GM21367 (cell line): Measurements from ENCODE around the gene CHMP2A.

Experiments
- ATAC-seq: cut with Tn5 transposase; IDR thresholded peaks from one replicate; pipeline ENCODE4 v1.9.1; 2021; ENCODE audit not compliant: unreplicated experiment

Gene CHMP2A

DNA sequence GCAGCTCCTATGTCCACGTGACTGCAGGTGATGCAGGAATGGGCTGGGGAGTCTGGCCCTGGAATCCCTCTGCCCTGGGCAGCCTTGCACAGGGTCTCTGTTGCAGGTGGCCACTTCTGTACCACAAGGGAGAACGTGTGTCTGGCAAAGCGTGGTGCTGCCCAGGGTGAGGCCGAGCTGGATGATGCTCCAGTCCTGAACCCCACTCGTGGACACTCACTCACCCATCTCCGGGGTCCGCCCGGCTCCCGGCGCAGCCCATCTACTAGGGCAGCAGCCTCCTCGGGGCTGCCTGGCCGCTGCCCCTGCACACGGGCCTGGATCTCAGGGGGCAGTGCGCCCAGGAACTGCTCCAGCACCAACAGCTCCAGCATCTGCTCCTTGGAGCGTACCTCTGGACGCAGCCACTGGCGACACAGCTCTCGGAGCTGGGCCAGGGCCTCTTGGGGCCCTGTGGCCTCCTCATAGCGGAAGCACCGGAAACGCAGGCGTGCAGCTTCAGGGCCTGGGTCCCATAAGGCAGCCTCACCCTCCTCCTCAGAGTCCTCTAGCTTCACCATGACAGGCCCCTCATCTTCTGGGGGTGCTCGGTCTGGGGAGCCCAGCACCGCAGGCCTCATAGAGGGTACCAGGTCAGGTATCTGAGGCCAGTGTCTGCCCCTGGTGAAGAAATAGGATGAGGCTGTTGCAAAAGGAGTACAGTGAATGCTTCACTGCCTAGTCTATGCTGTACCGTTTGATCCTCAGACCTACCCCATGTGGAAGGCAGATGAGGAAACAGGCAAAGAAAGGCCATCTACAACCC lies 16.1 kb upstream of the CHMP2A start:
- ATAC-seq = no peak

DNA sequence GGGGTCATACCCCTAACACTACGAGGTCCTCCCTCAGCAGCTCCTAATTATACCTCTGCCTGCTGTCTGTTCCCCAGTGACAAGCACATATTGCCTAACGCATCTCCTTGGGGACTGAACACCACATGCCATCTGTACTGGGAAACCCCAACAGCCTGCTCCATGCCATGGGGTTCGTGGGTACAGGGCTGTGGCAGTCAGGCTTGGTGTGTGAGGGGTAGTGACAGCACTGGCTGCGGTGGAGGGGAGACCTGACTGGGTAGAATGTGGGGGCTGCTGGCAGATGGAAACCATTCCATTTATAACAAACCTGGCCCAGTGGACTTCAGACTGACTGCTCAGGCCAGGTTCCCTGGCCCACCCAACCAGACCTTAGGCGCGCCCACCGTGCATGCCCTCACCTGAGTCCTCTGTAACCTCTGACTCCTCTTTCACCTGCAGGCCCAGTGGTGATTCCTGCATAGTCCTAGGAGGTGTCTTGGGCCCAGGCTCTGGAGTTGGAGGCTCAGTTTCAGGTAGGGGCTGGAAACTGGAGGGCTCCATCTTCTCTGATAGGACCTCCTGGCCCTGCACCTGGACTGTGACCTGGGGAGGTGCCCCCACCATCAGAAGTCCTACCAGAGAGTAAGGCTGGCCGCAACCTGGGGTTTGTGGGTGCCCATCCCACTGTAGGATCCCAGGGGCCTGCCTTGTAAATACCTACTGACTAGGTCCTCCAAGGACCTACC lies 15.2 kb upstream of the CHMP2A start:
- ATAC-seq = no peak

DNA sequence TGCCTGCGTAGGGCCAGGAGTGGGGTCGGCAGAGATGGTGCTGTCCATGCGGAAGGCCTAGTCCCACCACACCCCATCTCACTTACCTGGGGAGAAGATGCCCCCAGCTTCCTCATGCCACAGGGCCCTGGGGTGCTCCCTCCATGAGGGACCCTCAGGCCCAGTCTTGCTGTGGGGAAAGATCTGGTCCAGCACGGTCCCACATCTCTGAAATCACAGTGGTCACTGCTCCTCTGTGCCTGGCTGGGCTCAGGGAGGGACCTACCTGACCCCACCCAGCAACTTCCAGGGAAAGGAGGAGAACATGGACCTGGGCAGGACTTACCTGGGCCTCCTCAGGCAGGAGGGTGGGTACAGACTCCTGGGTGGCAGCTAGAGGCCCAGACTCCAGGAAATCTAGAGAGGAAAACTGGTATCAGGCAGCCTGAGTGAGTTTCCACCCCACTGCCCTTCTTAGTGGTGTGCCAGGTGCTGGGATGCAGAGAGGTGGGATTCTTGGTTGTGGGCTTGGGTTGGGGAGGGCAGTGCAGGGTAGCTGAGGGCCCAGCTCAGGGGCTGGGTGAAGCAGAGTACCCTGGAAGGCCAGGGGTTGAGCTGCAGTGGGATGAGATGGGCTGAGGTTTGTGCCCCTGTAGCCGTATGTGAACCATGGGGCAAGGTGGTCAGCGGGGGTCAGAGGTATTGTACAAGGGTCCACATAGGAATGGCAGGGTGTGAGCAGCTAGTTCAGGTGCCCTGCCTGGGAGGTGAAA lies 14.5 kb upstream of the CHMP2A start:
- ATAC-seq = no peak

DNA sequence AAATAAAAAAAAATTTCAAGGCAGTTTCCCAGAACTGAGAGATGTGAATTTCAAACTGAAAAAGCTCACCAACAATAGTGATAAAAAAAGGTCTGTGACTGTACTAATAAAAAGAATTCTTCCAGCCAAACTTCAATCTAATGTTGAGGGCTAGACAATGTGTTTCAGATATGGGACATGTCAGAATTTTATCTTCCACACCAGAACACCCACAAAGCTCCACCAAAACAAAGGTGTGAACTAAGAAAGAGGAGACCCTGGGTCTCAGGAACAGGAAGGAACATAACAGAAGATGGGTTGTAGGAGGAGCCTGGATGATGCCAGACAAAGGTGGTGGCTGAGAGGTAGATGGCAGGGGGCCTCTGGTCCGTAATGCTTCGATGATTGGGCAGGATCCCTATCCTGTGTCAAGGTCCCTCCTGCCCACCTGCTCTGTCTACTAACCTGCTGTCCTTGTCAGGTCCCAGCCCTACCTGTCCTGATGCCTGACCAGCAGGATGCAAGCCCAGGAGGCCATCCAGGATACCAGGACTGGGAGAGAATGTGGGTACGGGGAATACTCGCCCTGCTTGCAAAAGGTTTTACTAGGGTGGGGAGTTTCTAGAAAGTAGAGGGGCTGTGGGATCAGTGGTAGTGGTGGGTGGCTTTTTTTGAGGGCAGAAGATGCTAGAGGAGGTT lies 13.7 kb upstream of the CHMP2A start:
- no peak for ATAC-seq

DNA sequence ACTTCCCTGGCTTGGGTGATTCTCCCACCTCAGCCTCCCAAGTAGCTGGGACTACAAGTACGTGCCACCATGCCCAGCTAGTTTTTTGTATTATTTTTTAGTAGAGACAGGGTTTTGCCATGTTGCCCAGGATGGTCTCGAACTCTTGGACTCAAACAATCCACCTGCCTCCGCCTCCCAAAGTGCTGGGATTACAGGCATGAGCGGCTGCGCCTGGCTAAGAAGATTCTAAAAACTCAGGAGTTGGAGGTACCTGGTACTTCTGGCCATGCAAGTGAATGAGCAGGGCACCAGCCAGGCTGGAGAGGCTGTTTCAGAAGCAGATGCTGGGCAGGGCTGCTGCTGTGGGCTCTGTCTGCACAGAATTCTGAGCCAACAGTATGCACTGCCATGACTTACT lies 12.1 kb upstream of the CHMP2A start:
- no peak for ATAC-seq

DNA sequence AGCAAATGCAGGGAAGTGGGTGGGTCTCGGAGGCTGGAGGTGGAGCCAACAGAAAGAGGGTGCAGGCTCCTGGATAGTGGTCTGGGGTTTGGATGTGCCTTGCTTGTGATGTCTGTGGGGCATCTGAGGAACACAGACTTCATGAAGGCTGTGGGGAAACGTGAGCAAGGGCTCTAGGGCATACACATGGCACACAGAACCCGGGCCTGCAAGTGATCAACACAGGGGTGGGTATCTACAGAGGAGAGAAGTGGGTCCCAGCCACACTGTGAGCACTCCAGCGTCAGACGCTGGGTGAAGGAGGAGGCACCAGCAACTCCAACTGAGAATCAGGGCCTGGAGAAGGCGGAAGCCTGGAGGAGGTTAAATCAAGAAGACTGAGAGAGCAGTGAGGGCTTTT lies 8.9 kb upstream of the CHMP2A start:
- no peak for ATAC-seq

DNA sequence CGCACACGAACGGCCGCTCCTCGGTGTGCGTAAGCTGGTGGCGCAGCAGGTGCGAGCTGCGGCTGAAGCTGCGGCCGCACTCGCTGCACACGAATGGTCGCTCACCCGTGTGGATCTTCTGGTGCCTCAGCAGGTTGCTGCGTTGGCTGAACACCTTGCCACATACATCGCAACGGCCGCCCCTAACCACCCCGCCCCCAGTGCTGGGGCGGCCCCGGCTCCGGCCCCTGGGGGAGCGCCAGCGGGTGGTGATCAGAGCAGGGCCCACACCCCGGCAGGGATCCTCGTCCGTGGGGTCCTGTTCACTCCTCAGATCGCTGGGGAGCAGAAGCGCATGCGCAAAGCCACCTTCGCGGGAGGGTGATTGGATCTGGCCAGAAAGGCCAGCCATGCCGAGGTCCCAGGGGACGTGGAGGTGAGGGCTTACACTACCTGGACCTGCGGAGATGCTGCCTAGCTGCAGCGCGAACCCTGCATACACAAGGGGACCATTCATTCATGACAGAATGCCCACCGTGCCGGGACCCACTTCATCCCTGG lies 8.2 kb upstream of the CHMP2A start:
- ATAC-seq = no peak

DNA sequence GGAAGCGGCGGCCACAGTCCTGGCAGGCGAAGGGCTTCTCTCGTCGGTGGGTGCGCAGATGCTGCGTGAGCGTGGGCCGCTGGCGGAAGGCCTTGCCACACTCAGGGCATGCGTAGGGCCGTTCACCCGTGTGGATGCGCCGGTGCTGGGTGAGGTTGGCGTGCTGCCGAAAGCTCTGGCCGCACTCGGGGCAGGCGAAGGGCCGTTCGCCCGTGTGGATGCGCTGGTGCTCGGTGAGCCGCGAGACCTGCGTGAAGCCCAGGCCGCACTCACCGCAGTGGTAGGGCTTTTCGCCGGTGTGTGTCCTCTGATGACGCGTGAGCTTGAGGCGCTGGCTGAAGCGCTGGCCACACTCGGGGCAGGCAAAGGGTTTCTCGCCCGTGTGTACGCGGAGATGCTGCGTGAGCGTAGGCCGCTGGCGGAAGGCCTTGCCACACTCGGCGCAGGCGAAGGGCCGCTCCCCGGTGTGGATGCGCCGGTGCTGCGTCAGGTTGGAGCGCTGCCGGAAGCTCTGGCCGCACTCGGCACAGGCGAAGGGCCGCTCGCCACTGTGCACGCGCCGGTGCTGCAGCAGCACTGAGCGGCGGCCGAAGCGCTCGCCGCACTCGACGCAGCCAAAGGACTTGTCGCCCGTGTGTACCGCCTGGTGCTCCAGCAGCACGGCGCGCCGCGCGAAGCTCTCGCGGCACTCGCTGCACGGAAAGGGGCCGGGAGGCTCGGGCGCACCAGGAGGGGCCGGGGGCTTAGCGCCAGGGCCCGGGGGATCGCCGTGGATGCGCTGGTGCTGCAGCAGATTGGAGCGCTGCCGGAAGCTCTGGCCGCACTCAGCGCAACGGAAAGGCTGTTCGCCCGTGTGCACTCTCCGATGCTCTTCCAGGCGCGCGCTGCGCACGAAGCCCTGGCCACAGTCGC lies 7.5 kb upstream of the CHMP2A start:
- no peak for ATAC-seq

DNA sequence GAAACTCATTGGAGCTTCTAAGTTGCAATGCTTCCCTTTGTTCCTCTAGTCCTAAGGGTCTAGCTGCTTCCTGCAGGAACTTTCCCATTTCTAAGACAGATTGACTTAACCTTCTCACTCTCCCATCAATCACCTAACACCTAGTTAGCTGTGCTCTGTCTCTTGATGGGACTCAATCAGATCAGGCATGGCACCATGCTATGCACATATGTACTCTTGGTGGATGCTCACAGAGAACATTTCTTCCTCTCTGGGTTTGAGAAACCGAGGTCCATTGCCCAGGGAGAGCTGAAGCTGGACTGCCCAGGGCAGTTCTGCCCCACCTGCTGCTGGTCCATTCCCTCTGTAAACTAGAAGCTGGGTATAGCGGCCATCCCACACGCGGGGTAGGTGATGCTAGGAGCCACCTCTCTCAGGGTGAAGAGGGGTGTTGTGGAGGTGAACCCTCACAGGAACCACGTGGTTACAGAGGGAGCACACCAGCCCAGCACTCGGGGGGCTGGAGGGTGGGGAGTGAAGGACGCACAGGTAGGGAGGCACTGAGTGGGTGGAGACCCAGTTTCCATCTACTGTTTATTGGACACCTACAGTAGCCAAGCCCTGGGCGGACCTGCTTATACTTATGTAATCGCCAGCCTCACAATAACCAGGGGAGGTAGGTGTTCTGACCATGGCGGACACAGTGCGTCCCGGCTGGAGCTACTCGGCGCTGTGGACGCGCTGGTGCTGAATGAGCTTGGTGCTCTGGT lies 6.6 kb upstream of the CHMP2A start:
- no peak for ATAC-seq

DNA sequence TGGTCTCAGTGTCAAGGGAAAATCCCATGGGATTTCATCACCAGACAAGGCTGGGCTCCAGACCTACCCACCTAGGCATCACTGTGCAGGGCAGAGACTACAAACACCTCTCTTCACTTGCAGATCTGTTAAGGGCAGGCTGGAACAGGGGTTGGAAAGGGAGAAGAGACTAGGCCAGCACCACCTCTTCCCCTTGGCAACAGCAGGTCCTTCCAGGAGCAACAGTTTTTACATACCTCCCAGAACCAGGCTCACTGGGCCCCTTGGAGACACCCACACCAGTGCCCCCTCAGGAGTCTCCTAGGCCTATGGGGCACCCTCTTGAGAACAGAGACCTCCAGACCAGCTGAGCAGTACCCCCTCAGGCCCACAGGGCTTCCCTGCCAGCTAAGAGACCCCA lies 6.0 kb upstream of the CHMP2A start:
- ATAC-seq = no peak

DNA sequence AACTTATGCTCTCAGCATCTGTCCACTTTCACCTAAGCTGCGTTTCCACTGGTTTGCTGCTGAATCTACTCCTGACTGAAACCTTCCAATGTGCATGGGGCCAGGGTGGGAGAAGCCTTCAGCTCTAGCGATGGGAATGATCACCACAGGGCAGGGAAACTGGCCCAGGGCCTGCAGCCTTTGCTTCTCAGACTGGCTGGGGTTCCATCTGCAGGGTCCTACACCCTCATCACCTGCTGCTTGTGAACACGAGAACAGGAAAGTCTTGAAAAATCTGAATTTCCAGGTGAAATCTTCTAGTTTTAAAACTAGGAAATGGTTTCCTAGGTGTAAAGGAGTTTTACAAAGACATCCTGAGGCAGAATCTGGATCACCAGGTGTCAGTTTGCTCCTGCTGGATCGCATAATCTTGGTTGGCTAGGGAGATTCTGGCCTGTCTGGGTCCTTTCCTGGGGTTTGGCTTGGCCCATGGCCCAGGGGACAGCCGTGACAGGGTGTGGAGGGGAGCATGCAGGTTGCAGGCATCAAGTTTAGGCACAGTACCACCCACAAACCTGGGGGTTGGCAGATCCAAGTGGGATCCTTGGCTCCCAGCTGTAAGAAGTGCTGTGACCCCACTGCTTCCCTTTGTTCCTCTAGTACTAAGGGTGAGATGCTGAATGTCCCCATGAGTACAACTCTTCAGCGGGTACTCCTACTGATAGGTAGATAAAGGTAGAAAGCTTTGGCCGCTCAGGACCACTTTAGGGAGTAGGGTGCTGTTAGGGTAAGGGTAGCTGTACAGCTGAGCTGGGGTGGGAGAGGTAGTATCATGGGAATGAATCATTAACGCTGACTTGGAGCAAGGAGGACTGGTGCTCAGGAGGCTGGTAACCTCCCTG lies 5.3 kb upstream of the CHMP2A start:
- ATAC-seq = no peak

DNA sequence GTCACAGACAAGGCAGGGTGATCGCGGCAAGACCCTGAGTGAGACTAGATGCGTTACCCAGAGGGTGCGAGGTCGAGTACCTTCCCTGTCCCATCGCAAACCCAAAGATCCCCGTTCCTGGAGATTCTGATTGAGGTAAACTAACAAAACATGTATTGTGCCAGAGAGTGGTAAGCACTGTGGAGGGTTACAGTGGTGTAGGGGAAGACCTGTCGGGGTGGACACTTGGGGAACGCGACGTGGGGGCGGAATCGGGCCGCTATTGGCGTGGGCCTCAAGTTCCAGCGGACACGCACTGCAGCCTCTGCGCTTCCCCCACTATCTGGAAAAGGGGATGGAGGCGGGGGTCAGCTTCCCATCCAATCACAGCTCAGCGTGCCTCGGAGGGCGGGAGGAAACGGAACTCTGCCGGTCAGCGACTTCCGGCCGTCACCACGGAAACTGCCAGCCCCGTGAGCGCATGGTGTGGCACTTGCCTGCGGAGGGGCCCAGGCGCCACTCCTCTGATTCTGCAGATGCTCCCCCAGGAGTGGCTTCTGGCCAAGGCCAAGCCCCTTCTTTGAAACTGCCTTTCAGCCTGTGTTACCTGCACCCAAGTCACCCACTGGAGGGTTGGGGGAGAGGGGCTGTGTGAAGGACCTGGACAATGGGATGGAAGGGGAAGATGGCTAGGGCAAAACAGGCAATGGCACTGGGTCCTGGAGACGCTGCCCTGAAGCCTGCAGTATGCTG lies 4.5 kb upstream of the CHMP2A start:
- peak; percentile 14 for ATAC-seq

DNA sequence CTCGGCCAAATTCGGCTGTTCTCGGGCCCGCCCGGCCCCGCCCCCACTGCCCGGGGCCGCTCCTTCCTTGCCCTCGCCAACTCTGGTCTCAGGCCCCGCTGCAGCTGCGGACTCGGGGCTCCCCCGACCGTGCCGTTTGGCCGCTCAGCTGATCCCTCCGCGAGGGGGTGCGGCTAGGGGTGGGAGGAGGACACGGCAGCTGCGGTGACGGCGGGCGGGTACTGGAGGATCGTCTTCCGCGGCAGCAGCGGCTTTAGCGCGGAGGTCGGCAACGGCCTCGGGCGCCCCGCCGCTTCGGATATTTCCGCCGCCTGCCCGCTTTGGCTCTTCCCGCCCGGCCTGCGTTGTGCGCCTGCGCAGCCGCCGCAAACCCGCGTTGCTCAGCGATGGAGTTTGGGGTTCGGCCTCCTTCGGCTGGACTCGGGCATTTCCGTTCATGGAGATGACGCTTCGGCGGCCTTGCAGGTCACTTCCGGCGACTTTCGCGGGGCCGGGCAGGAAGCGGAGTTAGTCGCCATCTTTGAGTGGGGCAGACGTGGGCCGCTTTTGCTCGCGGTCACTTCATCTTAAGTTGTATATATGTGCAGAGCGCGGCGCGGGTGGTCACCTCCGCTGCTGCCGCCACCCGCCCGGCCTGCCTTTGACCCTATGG lies 3.8 kb upstream of the CHMP2A start:
- peak; percentile 41 for ATAC-seq

DNA sequence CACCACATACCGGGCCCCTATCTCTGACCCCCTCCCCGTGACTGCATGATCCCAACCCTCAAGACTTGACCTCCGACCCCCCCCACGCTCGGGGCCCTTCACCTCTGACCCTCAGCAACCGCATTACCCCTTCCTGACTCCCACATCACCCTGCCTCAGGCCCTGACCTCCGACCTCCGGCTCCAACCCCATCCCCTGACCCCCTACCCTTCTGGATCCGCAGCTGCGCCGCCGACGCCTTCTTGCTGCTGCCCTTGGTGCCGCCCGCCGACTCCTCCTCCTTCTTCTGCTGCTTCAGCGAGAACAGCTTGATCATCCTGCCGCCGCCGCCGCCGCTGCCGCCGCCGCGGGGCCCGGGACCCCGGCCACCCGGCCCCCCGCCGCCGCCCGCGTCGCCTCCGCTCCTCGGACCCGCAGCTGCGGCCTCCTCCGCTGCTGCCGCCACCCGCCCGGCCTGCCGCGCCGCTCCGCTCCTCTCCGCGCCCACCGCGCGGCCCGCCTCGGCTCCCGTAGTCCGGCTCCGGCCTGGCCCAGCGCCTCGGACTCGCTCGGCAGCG lies 3.2 kb upstream of the CHMP2A start, which contains the start of gene UBE2M:
Gene UBE2M, minus strand, starts transcription at position 546 of the 557 bp plus-strand sequence. Its CDS starts 230 bp downstream, at position 316.
- no peak for ATAC-seq

DNA sequence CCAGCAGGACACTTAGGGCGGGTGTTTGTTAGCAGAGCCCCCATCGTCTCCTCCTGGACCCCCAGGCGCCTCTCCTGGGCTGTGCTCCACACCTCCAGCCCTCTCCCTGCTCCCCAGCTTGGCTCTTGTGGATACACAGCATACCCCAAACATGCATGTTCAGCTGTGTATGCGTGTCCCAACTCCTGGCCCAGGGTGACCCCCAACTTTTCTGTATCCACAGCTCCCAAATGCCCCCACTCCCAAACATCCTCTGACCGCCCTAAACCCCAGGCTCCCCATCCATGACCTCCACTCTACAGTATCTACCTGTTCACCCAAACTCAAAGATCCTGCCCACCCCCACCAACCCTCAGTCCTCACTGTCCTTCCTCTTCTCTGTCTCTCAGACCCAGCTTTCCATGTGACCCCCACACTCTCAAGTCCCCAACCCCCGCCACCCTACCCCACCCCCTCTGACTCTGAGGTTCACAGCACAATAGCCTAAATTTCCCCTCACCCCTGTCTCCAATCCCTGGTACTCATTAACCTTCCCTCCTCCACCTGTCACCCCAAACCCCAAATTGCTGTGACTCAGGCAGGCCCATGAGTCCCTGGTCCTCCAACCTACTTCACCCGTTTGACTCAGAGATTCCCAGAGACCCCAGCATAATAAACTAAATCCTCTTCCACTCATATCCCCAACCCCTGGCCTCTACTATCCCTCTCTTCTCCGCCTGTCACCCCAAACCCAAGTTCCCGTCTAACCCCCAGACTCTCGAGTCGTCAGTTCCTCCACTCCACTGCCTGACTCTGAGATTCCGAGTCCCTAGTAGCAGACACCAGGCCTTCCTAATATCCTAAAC lies 2.5 kb upstream of the CHMP2A start:
- ATAC-seq = no peak
